Measurements from ENCODE around the gene ITGA11.

DNA sequence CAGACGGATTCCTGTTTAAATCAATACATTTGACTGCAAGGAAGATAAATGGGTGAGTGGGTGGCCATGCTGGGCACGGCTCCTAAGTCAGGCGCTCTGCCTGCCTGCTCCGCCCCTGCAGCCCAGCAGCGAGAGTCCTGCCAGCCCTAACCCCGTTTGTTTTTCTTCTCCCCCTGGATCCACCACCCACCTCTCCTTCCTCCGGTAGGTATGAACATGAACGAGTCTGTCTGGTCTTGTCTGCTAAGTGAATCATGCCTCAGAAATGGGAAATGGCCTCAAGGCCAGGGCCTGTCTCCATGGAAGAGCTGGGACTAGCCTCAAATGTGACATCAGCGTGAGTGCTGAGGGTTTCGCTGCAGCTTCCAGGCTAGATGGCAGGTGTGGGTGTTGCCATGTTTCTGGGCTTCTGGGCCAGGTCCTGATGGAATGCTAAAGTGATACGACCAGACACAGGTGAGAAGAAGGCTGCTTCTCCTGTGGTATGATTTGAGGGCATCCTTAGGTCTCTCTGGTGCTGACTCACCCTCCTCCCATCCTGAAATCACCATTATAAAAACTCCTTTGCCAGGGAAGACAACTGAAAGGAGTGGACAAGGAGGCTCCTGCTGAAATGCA lies 160.0 kb downstream of the ITGA11 start:
- TF ChIP-seq, protein P1, sequence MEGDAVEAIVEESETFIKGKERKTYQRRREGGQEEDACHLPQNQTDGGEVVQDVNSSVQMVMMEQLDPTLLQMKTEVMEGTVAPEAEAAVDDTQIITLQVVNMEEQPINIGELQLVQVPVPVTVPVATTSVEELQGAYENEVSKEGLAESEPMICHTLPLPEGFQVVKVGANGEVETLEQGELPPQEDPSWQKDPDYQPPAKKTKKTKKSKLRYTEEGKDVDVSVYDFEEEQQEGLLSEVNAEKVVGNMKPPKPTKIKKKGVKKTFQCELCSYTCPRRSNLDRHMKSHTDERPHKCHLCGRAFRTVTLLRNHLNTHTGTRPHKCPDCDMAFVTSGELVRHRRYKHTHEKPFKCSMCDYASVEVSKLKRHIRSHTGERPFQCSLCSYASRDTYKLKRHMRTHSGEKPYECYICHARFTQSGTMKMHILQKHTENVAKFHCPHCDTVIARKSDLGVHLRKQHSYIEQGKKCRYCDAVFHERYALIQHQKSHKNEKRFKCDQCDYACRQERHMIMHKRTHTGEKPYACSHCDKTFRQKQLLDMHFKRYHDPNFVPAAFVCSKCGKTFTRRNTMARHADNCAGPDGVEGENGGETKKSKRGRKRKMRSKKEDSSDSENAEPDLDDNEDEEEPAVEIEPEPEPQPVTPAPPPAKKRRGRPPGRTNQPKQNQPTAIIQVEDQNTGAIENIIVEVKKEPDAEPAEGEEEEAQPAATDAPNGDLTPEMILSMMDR (IDR thresholded peaks at IDR 0.05), result no peak
- TF ChIP-seq ZFX (IDR thresholded peaks at IDR 0.05; ENCODE audit: borderline replicate concordance), result no peak
